CD14-positive monocyte (primary cell): Measurements from ENCODE around the gene INPP5F. TPM values are rescaled to one million over a fixed set of nuclear protein-coding genes. Genes with fewer than 3 reads are reported as not detected.
"Not testable (repeated sequence)": the region's sequence is repeated elsewhere in the genome, so short reads cannot be mapped to it uniquely, and the experiment has no call there.

Source experiments
- DNase-seq, 3 donors: peaks; one replicate each; pipeline ENCODE4 v3.0.0-alpha.2; 2011 to 2022
- H2AFZ ChIP-seq: 2 replicates; pipeline ENCODE4 v1.6.0; 2012; ENCODE audit warnings: mild to moderate bottlenecking, low read depth, low read length, inconsistent platforms; ENCODE audit not compliant: insufficient read depth, poor library complexity, severe bottlenecking
- H3K27ac ChIP-seq, 2 donors: 1 replicate in 1 of 2; 2 replicates in 1 of 2; pipeline ENCODE4 v1.5.1; 2012 to 2013; ENCODE audit warnings: low read length in 2 of 2, control low read depth in 1 of 2, inconsistent platforms in 1 of 2, low read depth in 1 of 2, mild to moderate bottlenecking in 1 of 2
- H3K27me3 ChIP-seq, 2 donors: one replicate each; pipeline versions ENCODE4 v1.6.0 to v1.6.1; 2011 to 2013; ENCODE audit warnings: low read length in 2 of 2; ENCODE audit not compliant: control insufficient read depth in 2 of 2, insufficient read depth in 2 of 2
- H3K36me3 ChIP-seq, 2 donors: replicated peaks in 1 of 2; 1 replicate in 1 of 2; 2 replicates in 1 of 2; pipeline versions ENCODE4 v1.5.1 to v1.6.1; 2012 to 2013; ENCODE audit warnings: low read length in 2 of 2, control low read depth in 1 of 2, inconsistent platforms in 1 of 2, mild to moderate bottlenecking in 1 of 2; ENCODE audit not compliant: insufficient read depth in 2 of 2, control insufficient read depth in 1 of 2
- H3K4me1 ChIP-seq, 2 donors: 1 replicate in 1 of 2; 2 replicates in 1 of 2; pipeline versions ENCODE4 v1.5.1 to v1.6.1; 2012 to 2013; ENCODE audit warnings: low read length in 2 of 2, control low read depth in 1 of 2, inconsistent platforms in 1 of 2, mild to moderate bottlenecking in 1 of 2, moderate library complexity in 1 of 2; ENCODE audit not compliant: insufficient read depth in 2 of 2, control insufficient read depth in 1 of 2
- H3K4me2 ChIP-seq: replicated peaks from 2 replicates; pipeline ENCODE3; 2012; ENCODE audit warnings: low read length, moderate library complexity, mild to moderate bottlenecking; ENCODE audit not compliant: poor library complexity, severe bottlenecking; ENCODE audit errors: extremely low read depth
- H3K4me3 ChIP-seq, 3 experiments: fragments of 200-600 bp in 1 of 3; sonication (generic) in 1 of 3; replicated peaks in 1 of 3; 1 replicate in 2 of 3; 2 replicates in 1 of 3; pipeline ENCODE4 v1.5.1; 2011 to 2013; ENCODE audit warnings: low read length in 3 of 3, mild to moderate bottlenecking in 3 of 3, control low read depth in 2 of 3, low read depth in 2 of 3, inconsistent platforms in 1 of 3, moderate library complexity in 1 of 3
- H3K79me2 ChIP-seq: 2 replicates; pipeline ENCODE4 v1.6.0; 2012; ENCODE audit warnings: mild to moderate bottlenecking, control low read depth, inconsistent platforms, low read length, moderate library complexity; ENCODE audit not compliant: insufficient read depth
- H3K9ac ChIP-seq: 2 replicates; pipeline ENCODE4 v1.6.0; 2017; ENCODE audit warnings: low read length, mild to moderate bottlenecking; ENCODE audit not compliant: insufficient read depth, poor library complexity, severe bottlenecking
- H3K9me3 ChIP-seq, 2 donors: replicated peaks in 1 of 2; 1 replicate in 1 of 2; 2 replicates in 1 of 2; pipeline versions ENCODE4 v1.5.1 to v1.6.1; 2012 to 2013; ENCODE audit warnings: low read length in 2 of 2, control low read depth in 1 of 2; ENCODE audit not compliant: control insufficient read depth in 1 of 2, insufficient read depth in 1 of 2
- H4K20me1 ChIP-seq: 2 replicates; pipeline ENCODE4 v1.6.0; 2012; ENCODE audit warnings: mild to moderate bottlenecking, low read length, control low read depth, moderate library complexity; ENCODE audit not compliant: insufficient read depth
- H3K27ac Mint-ChIP-seq, 7 donors: one replicate each; pipeline ENCODE4 v1.8.0; 2020; ENCODE audit warnings: mild to moderate bottlenecking in 7 of 7, mixed read lengths in 7 of 7, moderate library complexity in 6 of 7, inconsistent platforms in 2 of 7
- H3K27me3 Mint-ChIP-seq, 3 donors: one replicate each; pipeline ENCODE4 v1.8.0; 2021 to 2022; ENCODE audit warnings: low read depth in 3 of 3, mild to moderate bottlenecking in 3 of 3, mixed read lengths in 3 of 3, moderate library complexity in 3 of 3, inconsistent platforms in 1 of 3
- H3K36me3 Mint-ChIP-seq, 2 donors: one replicate each; pipeline ENCODE4 v1.8.0; 2020; ENCODE audit warnings: mixed read lengths in 2 of 2, inconsistent platforms in 1 of 2, mild to moderate bottlenecking in 1 of 2
- H3K4me1 Mint-ChIP-seq: one replicate; pipeline ENCODE4 v1.8.0; 2020; ENCODE audit warnings: mild to moderate bottlenecking, mixed read lengths
- H3K4me3 Mint-ChIP-seq, 2 donors: one replicate each; pipeline ENCODE4 v1.8.0; 2020; ENCODE audit warnings: mild to moderate bottlenecking in 2 of 2, mixed read lengths in 2 of 2, moderate library complexity in 1 of 2
- H3K9me3 Mint-ChIP-seq, 7 donors: one replicate each; pipeline ENCODE4 v1.8.0; 2020 to 2022; ENCODE audit warnings: mixed read lengths in 7 of 7, mild to moderate bottlenecking in 6 of 7, moderate library complexity in 6 of 7, inconsistent platforms in 2 of 7
- WGBS: methylation state at CpG from one replicate; pipeline ENCODE4 v1.1.5; 2013; ENCODE audit warnings: missing lambda C conversion rate; ENCODE audit not compliant: insufficient coverage; 5-methylcytosine and 5-hydroxymethylcytosine counted together
- intact Hi-C, 2 donors: fragments of 100-400 bp; cut with micrococcal nuclease; formaldehyde crosslinking; loops; one replicate each; pipeline versions ENCODE4 v1.15.0 to v1.15.1; 2023
- polyA plus RNA-seq, 3 donors: library from polyadenylated mRNA; depleted of rRNA in 1 of 3; unstranded in 2 of 3; stranded (reverse) in 1 of 3; fragments of 300-500 nt in 2 of 3; fragments of >200 nt in 1 of 3; fragmentation: Illumina TruSeq in 2 of 3; gene quantifications; 1 replicate in 2 of 3; 2 replicates in 1 of 3; pipeline ENCODE4 v1.2.3, GENCODE V29; 2012 to 2021
- TF ChIP-seq, protein P1 (sequence below): fragments of 200-600 bp; IDR thresholded peaks from one replicate; pipeline ENCODE4 v1.8.0; 2022; ENCODE audit warnings: antibody characterized with exemption, mild to moderate bottlenecking

Gene INPP5F
- polyA plus RNA-seq, 3 donors, result 5.1 to 6.9 (median 5.4) TPM

DNA sequence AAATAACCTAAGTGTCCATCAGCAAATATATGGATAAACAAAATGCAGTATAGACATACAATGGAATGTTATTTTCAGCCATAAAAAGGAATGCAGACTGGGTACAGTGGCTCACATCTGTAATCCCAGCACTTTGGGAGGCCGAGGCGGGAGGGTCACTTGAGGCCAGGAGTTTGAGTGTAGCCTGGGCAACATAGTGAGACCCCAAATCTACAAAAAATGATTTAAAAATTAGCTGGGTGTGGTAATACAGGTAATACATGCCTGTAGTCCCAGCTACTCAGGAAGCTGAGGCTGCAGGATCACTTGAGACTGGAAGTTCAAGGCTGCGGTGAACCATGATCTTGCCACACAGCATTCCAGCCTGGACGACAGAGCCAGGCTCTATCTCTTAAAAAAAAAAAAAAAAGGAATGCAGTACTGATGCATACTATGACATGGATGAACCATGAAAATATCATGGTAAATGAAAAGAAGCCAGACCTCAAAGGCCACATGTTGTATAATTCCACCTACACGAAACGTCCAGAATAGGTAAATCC, 139.9 kb downstream of the INPP5F start:
- H3K9me3 Mint-ChIP-seq, result peaks cover 6 to 14% (median 11%) of the 10 kb centered on the region in 7 donors
- H2AFZ ChIP-seq, result no peak overlapping the region
- peaks cover 100% of the 10 kb centered on the region for H4K20me1 ChIP-seq
- no peak overlapping the region for H3K4me3 Mint-ChIP-seq
- no peak overlapping the region for H3K9ac ChIP-seq
- H3K27me3 ChIP-seq, result no peaks in the 10 kb centered on the region
- intact Hi-C loops, result no loop called here
- no peak for DNase-seq
- WGBS, result 100% methylated on average over 3 of the region's 6 CpGs
- peaks cover 21 to 33% of the 10 kb centered on the region in 2 donors for H3K4me1 ChIP-seq
- H3K36me3 ChIP-seq, result peaks cover 0 to 5% of the 10 kb centered on the region in 2 donors
- H3K4me1 Mint-ChIP-seq, result peaks cover 58% of the 10 kb centered on the region
- H3K27ac Mint-ChIP-seq, result peak overlapping the region in 2 of 7 donors; percentile 27 to 79
- H3K4me2 ChIP-seq, result no peak overlapping the region
- H3K27me3 Mint-ChIP-seq, result no peaks in the 10 kb centered on the region
- TF ChIP-seq, protein P1, sequence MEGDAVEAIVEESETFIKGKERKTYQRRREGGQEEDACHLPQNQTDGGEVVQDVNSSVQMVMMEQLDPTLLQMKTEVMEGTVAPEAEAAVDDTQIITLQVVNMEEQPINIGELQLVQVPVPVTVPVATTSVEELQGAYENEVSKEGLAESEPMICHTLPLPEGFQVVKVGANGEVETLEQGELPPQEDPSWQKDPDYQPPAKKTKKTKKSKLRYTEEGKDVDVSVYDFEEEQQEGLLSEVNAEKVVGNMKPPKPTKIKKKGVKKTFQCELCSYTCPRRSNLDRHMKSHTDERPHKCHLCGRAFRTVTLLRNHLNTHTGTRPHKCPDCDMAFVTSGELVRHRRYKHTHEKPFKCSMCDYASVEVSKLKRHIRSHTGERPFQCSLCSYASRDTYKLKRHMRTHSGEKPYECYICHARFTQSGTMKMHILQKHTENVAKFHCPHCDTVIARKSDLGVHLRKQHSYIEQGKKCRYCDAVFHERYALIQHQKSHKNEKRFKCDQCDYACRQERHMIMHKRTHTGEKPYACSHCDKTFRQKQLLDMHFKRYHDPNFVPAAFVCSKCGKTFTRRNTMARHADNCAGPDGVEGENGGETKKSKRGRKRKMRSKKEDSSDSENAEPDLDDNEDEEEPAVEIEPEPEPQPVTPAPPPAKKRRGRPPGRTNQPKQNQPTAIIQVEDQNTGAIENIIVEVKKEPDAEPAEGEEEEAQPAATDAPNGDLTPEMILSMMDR, result no peak
- H3K4me3 ChIP-seq, result no peak overlapping the region
- H3K36me3 Mint-ChIP-seq, result peaks cover 9 to 31% of the 10 kb centered on the region in 2 donors
- no peak overlapping the region for H3K27ac ChIP-seq
- peaks cover 100% of the 10 kb centered on the region for H3K79me2 ChIP-seq
- no peaks in the 10 kb centered on the region for H3K9me3 ChIP-seq

DNA sequence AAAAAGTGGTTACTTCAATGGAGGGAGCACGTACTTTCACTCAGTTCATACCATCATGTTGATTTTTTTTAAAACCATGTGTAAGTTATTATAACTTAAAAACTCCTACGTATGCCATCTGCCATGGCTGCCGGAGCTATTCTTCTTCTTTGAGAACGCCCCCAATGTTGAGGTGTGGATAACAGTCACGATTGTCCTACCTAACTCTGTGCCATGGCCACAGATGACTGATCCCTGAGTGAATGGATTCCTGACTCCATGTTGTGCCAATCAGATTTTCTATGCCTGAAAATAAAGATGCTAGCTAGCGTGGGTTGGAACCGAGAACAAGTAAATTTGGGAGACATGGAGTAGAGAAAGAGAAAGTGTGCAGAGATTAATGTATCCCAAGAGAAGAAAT, 141.5 kb downstream of the INPP5F start:
- H3K27me3 ChIP-seq, result no peaks in the 10 kb centered on the region
- H3K79me2 ChIP-seq, result peaks cover 100% of the 10 kb centered on the region
- Mint-ChIP-seq H3K27ac (peak overlapping the region in 1 of 7 donors; percentile 70), H3K9me3 (peaks cover 6 to 14% (median 11%) of the 10 kb centered on the region in 7 donors), H3K4me3 (no peak overlapping the region), H3K36me3 (peaks cover 9 to 31% of the 10 kb centered on the region in 2 donors), H3K4me1 (peaks cover 64% of the 10 kb centered on the region), H3K27me3 (no peaks in the 10 kb centered on the region)
- DNase-seq, result no peak
- no peak overlapping the region for H2AFZ ChIP-seq
- H4K20me1 ChIP-seq, result peaks cover 99% of the 10 kb centered on the region
- H3K36me3 ChIP-seq, result peaks cover 0 to 5% of the 10 kb centered on the region in 2 donors
- H3K4me2 ChIP-seq, result no peak overlapping the region
- H3K4me3 ChIP-seq, result no peak overlapping the region
- H3K4me1 ChIP-seq, result peaks cover 30 to 47% of the 10 kb centered on the region in 2 donors
- TF ChIP-seq, protein P1, result no peak
- WGBS, result 100% methylated on average over 3 of the region's 7 CpGs
- H3K27ac ChIP-seq, result peak overlapping the region in 1 of 2 donors; percentile 50
- no peaks in the 10 kb centered on the region for H3K9me3 ChIP-seq
- intact Hi-C loops, result no loop called here
- H3K9ac ChIP-seq, result no peak overlapping the region

GRCh38 chr10:119869398-119869797, 143.5 kb downstream of the INPP5F start:
- Mint-ChIP-seq H3K4me3 (peak overlapping the region in 1 of 2 donors; percentile 4), H3K4me1 (peaks cover 66% of the 10 kb centered on the region), H3K27ac (peak overlapping the region in 2 of 7 donors; percentile 30 to 75), H3K36me3 (peaks cover 8 to 25% of the 10 kb centered on the region in 2 donors)
- Histone ChIP-seq H4K20me1 (peaks cover 78% of the 10 kb centered on the region), H3K4me1 (peaks cover 38 to 58% of the 10 kb centered on the region in 2 donors), H3K79me2 (peaks cover 83% of the 10 kb centered on the region)
- intact Hi-C loops, H3K9me3 Mint-ChIP-seq, H3K4me2 ChIP-seq, H3K9me3 ChIP-seq, H2AFZ ChIP-seq, H3K4me3 ChIP-seq, H3K27ac ChIP-seq, H3K27me3 ChIP-seq, H3K9ac ChIP-seq, DNase-seq, H3K27me3 Mint-ChIP-seq, H3K36me3 ChIP-seq: not testable (repeated sequence)
- WGBS, result no CpG with 5 or more reads among the region's 4 CpGs
